GM11168 (cell line): ENCODE measurements around the gene IL1RAPL1.

Experiments used
- in situ Hi-C: fragments of 300-500 bp; cut with MboI; formaldehyde crosslinking; loops from one replicate; pipeline ENCODE4 v1.12.0; 2022; ENCODE audit warnings: low sequenced_read_pairs; ENCODE audit not compliant: unreplicated experiment

The IL1RAPL1 gene

DNA sequence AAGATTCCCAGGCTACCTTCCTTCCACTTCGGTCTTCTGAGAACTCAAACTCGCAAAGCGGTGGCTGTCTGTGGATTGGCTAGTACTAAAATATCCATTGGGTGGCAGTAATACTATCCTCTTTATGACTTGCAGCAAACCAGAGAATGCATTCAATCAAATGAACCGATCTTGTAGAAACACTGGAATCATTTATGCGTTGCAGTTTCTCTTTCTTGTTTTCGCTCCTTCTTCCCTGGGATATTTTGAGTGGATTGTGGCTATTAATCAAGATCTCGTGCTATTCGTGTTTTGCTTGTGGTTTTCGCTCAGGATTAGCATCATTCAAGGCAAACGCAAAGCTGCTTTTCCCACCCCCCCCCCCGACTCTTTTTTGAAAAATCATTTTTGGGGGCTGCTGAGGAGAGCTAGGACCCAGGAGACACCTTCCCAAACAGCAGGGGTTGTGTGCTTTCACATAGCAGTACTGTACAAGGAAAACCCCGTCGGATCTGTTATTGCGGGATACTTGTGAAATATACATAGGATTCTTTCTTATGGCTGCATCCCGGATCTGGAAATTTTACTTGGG lies at the start of gene IL1RAPL1:
Gene IL1RAPL1 (plus strand): TSS at position 466 of the 571 bp plus-strand sequence.
- in situ Hi-C loops = no loop called here

DNA sequence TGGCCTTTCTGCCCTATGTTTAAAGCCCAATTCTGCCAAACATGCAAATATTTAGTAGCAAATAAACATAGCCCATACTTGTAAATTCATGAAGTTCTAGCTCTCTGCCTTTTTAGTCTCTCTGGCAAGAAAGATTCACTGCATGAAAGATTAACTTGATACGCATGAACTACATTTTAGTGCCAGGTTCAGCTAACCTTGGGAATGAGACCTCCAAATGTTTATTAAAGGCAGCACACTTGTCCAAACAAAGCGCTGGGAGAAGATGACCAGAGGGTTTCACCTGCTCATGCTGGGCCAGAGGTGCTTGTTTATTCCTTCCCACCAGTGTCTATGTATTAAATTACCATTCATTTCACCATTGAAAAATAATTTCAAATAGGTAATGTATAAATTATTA lies 44.5 kb upstream of the IL1RAPL1 start:
- in situ Hi-C loops = no loop called here

GRCh38 chrX:28549838-28550237 lies 37.4 kb upstream of the IL1RAPL1 start:
- in situ Hi-C loops = no loop called here

- in situ Hi-C loops = no loop called here
These were observed 36.8 kb upstream of the IL1RAPL1 start for GRCh38 chrX:28550331-28550872.

DNA sequence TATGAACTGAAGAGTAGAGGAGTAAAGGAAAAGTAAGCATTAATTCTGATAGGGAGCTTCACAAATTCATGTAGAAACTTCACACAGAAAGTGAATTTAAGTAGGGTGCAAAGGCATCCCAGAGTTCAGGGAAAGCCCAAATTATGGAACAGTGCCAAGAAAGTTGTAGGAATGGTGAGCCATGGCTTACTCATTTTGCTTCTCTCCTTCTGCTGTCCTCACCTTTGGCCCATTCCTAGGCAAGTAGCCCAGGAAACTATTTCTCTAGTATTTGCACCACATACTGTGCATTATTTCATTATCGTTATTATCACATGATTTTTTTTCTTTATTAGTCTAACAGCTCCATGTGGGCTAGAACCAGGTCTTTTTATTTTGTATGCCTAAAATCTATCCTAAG lies 34.9 kb upstream of the IL1RAPL1 start:
- in situ Hi-C loops = no loop called here

- in situ Hi-C loops = no loop called here
These were observed 34.1 kb upstream of the IL1RAPL1 start for GRCh38 chrX:28552882-28553829.

- in situ Hi-C loops = no loop called here
These were observed 11.1 kb upstream of the IL1RAPL1 start for GRCh38 chrX:28576117-28576516.

- in situ Hi-C loops = no loop called here
These were observed 5.7 kb upstream of the IL1RAPL1 start for GRCh38 chrX:28581522-28581921.

DNA sequence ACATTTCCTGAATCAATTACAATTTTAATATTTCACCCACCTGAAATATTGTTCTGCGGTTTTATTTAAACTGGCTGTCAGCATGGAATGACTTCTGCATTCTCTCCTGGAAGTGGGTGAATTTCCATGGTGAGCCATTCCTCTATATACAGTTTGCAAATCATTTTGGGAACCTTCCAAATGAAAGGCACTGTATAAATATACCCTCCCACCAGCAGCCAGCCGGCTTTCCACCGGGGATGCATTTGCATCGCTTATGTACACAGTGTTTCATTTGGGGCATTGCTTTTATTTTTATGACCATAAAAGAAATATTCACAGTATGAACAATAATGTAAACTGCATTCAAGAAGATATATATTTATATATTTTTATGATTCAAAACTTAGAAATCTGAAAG lies 4.7 kb upstream of the IL1RAPL1 start:
- in situ Hi-C loops = no loop called here

DNA sequence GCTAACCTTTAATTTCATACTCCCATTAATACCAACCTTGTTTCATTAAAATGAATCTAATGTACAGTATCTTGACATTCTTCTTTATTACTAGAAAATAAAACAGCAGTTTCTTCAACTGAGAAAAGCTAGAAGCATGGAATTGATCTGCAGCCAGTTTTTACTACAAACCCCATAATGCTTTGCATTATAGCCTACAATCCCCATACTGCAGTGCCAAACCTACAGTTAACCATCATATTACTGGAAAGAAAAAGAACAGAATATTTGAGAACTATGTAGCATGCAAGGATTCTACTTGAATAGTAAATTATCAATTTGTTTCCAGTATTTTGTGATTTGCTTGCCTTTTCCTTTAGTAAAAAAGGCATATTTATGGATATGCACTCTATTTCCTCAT lies 3.2 kb upstream of the IL1RAPL1 start:
- in situ Hi-C loops = no loop called here

GRCh38 chrX:28585767-28586166 lies 1.5 kb upstream of the IL1RAPL1 start:
- in situ Hi-C loops = no loop called here

GRCh38 chrX:28586286-28586685 lies 960 bp upstream of the IL1RAPL1 start:
- in situ Hi-C loops = no loop called here

- in situ Hi-C loops = no loop called here
These were observed 1.8 kb downstream of the IL1RAPL1 start for GRCh38 chrX:28589046-28589445.

DNA sequence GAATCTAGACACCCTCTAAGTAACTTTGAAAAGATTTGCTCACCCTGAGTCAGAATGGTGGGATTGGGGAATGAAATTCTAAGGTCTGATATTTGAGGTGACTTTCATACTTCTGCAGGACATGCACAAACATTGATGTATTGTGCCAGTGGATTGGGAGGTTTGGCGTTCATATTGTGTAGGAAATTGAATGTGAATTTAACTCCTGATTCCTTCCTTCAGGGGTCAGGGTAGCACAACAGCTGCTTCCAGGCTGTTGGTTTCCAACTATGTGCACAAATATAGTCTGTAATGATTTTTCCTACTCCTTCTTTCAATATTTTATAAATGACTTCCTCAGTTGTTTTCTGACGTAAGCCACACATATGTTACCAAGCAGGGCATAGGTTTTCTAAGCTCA lies 3.1 kb downstream of the IL1RAPL1 start:
- in situ Hi-C loops = no loop called here

DNA sequence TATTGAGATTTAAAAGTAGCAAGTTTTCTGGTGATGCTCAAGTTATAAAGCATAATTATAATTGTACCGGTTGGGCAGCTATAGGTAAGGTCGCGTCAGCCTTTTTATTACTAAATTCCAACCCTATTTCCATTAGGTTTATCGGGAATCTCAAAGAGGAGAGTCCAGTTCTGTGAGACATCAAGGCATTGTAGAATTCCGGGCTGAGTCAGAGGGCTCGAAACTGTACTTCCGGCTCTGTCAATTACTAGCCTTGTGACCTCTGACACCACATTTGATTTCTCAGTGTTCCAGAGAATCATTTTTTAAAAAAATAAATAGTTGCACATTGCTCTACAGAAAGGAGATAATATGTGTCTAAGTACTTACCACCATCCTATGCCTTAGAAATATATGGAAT lies 4.3 kb downstream of the IL1RAPL1 start:
- in situ Hi-C loops = no loop called here

- in situ Hi-C loops = no loop called here
These were observed 8.1 kb downstream of the IL1RAPL1 start for GRCh38 chrX:28595346-28595745.

GRCh38 chrX:28599957-28600356 lies 12.7 kb downstream of the IL1RAPL1 start:
- in situ Hi-C loops = no loop called here

DNA sequence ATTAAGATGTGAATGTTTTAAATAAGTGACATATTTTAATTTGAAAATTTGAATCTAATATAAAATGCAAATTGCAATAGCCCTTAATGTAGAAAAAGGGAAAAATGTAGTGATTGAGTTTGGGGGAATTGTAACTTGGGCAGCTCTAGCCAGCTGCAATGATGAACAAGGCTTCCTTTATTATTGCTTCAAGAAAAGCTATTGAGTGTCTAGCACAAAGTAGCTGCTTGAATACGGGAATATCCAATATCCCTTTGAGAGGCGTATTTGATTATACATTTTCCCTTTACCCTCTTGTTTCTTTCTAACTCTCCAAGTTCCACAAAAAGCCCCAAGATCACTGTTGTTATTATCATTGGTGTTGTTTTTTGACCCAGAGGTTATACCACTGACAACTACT lies 21.8 kb downstream of the IL1RAPL1 start:
- in situ Hi-C loops = no loop called here

GRCh38 chrX:28609917-28610613 lies 22.8 kb downstream of the IL1RAPL1 start:
- in situ Hi-C loops = no loop called here

DNA sequence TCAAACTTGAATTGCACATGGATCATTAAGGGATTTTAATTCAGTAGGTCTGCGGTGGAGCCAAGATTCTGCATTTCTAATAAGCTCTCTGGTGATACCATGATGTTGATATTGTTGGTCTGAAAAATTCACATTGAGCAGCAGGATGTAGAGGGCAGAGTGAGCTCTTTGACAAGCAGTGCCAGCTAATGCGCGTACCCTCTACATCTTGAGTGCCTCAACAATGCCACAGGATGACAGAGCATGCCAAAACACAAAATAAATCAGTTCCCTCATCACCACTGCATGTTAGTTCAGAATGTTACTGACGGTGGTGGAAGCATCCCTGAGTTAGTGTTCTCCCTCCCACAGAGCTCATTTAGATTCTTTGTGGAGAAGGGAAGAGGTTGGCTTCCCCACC lies 23.5 kb downstream of the IL1RAPL1 start:
- in situ Hi-C loops = no loop called here

GRCh38 chrX:28613558-28613957 lies 26.3 kb downstream of the IL1RAPL1 start:
- in situ Hi-C loops = no loop called here
